ENCODE data around the gene XPA. TPM values are rescaled to one million over a fixed set of nuclear protein-coding genes. Genes with fewer than 3 reads are reported as not detected.
"Not testable (repeated sequence)": the region's sequence is repeated elsewhere in the genome, so short reads cannot be mapped to it uniquely, and the experiment has no call there.

The XPA gene
- 10 to 100 TPM; 11.2 to 12.5 TPM for total RNA-seq

GRCh38 chr9:97696803-97697601, at the start of gene XPA:
Gene XPA, minus strand, starts transcription at chr9:97697340. Its CDS starts 48 bp downstream, at chr9:97697292.
- DNase-seq (ENCODE audit: low spot score) (peak; percentile 99), ATAC-seq (peak; percentile 97 to 98)
- peaks cover 4% of the 10 kb centered on the region for H3K36me3 Mint-ChIP-seq
- H3K27me3 Mint-ChIP-seq, result peaks cover 11 to 14% of the 10 kb centered on the region in 2 donors
- H3K4me1 Mint-ChIP-seq (ENCODE audit: low read depth in 2 of 2), result peaks cover 46 to 47% of the 10 kb centered on the region in 2 donors
- no peaks in the 10 kb centered on the region for H3K9me3 Mint-ChIP-seq
- H3K4me3 Mint-ChIP-seq, result peak within 1 kb of the TSS; percentile 90
- peak within 1 kb of the TSS; percentile 89 to 96 for H3K27ac Mint-ChIP-seq

- Mint-ChIP-seq H3K27me3 (peaks cover 52 to 57% of the 10 kb centered on the region in 2 donors), H3K4me3 (no peak overlapping the region), H3K4me1 (ENCODE audit: low read depth in 2 of 2) (peaks cover 0 to 8% of the 10 kb centered on the region in 2 donors), H3K27ac (no peak overlapping the region), H3K9me3 (no peaks in the 10 kb centered on the region), H3K36me3 (peaks cover 6% of the 10 kb centered on the region)
- DNase-seq (ENCODE audit: low spot score) (no peak), ATAC-seq (no peak)
Observed at GRCh38 chr9:97744710-97745708, 47.9 kb upstream of the XPA start.

DNA sequence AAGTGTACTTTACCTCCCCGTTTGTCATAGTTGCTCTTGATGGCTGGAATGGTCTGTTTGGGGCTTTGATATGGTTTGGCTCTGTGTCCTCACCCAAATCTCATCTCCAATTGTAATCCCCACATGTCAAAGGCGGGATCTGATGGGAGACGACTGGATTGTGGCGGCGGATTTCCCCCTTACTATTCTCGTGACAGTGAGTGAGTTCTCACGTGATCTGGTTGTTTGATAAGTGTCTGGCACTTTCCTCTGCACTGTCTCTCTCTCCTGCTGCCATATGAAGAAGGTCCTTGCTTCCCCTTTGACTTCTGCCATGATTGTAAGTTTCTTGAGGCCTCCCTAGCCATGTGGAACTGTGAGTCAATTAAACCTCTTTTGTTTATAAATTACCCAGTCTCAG, 46.9 kb upstream of the XPA start:
- not testable (repeated sequence) for H3K9me3 Mint-ChIP-seq; ATAC-seq; H3K4me3 Mint-ChIP-seq; H3K27ac Mint-ChIP-seq; H3K4me1 Mint-ChIP-seq (ENCODE audit: low read depth in 2 of 2); DNase-seq (ENCODE audit: low spot score); H3K36me3 Mint-ChIP-seq
- H3K27me3 Mint-ChIP-seq, result peaks cover 59 to 67% of the 10 kb centered on the region in 2 donors

- peaks cover 6% of the 10 kb centered on the region for H3K36me3 Mint-ChIP-seq
- H3K4me3 Mint-ChIP-seq, result no peak overlapping the region
- no peak for ATAC-seq
- peaks cover 61 to 66% of the 10 kb centered on the region in 2 donors for H3K27me3 Mint-ChIP-seq
- H3K27ac Mint-ChIP-seq, result no peak overlapping the region
- peaks cover 0 to 8% of the 10 kb centered on the region in 2 donors for H3K4me1 Mint-ChIP-seq (ENCODE audit: low read depth in 2 of 2)
- H3K9me3 Mint-ChIP-seq, result no peaks in the 10 kb centered on the region
- DNase-seq (ENCODE audit: low spot score), result no peak
Observed at GRCh38 chr9:97742545-97742944, 45.4 kb upstream of the XPA start.

DNA sequence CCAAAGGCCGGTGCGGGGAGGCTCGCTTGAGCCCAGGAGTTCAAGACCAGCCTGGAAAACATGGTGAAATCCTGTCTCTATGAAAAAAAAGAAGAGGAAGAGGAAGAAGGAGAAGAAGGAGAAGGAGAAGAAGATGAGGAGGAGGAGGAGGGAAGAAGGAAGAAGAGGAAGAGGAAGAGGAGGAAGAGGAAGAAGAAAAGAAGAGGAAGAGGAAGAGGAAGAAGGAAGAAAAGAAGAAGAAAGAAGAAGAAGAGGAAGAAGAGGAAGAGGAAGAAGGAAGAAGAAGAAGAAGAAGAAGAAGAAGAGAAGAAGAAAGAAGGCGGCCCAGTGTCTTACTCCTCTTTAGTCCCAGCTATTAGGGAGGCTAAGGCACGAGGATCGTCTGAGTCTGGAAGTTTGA, 44.8 kb upstream of the XPA start:
- H3K4me3 Mint-ChIP-seq, result no peak overlapping the region
- no peaks in the 10 kb centered on the region for H3K9me3 Mint-ChIP-seq
- peaks cover 6% of the 10 kb centered on the region for H3K36me3 Mint-ChIP-seq
- H3K27me3 Mint-ChIP-seq, result peaks cover 61 to 62% of the 10 kb centered on the region in 2 donors
- H3K27ac Mint-ChIP-seq, result no peak overlapping the region
- DNase-seq (ENCODE audit: low spot score) (no peak), ATAC-seq (no peak)
- H3K4me1 Mint-ChIP-seq (ENCODE audit: low read depth in 2 of 2), result peaks cover 0 to 8% of the 10 kb centered on the region in 2 donors

- ATAC-seq (peak; percentile 35 to 63), DNase-seq (ENCODE audit: low spot score) (no peak)
- Mint-ChIP-seq H3K27me3 (peaks cover 56 to 58% of the 10 kb centered on the region in 2 donors), H3K4me3 (no peak overlapping the region), H3K36me3 (peaks cover 6% of the 10 kb centered on the region), H3K4me1 (ENCODE audit: low read depth in 2 of 2) (peaks cover 0 to 8% of the 10 kb centered on the region in 2 donors), H3K9me3 (no peaks in the 10 kb centered on the region), H3K27ac (no peak overlapping the region)
Observed at GRCh38 chr9:97740848-97741821, 44.0 kb upstream of the XPA start.

- DNase-seq (ENCODE audit: low spot score) (no peak), ATAC-seq (no peak)
- peaks cover 6% of the 10 kb centered on the region for H3K36me3 Mint-ChIP-seq
- H3K9me3 Mint-ChIP-seq, result no peaks in the 10 kb centered on the region
- H3K27ac Mint-ChIP-seq, result no peak overlapping the region
- peaks cover 0 to 8% of the 10 kb centered on the region in 2 donors for H3K4me1 Mint-ChIP-seq (ENCODE audit: low read depth in 2 of 2)
- peaks cover 34 to 38% of the 10 kb centered on the region in 2 donors for H3K27me3 Mint-ChIP-seq
- no peak overlapping the region for H3K4me3 Mint-ChIP-seq
Observed at GRCh38 chr9:97737429-97737828, 40.3 kb upstream of the XPA start.

DNA sequence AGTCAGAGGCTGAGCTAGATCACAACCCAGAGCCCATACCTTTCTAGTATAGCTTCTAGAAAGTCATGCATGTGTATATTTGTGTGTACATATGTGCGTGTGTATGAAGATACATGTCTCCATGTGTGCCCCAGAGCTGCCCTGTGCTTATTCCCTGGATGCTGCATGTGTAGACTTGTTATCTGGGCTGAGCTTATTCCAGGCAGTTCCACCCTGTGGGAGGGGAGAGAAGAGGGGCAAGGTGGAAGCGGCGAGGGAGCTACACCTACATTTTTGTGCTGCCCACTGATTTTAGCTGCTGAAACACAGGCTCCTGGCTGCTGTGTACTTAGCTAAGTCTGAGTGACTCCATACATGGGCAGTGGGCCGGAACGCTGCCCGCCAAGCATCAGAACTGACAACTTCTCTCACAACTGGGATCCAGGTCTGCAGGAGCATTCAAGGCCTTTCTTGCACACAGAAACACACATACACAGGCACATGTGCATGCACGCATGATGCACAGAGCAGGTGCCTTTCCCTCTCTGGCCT, 38.0 kb upstream of the XPA start:
- Mint-ChIP-seq H3K27me3 (peaks cover 23 to 28% of the 10 kb centered on the region in 2 donors), H3K4me3 (no peak overlapping the region), H3K4me1 (ENCODE audit: low read depth in 2 of 2) (no peaks in the 10 kb centered on the region), H3K36me3 (no peaks in the 10 kb centered on the region), H3K27ac (no peak overlapping the region), H3K9me3 (no peaks in the 10 kb centered on the region)
- ATAC-seq, result no peak
- no peak for DNase-seq (ENCODE audit: low spot score)

DNA sequence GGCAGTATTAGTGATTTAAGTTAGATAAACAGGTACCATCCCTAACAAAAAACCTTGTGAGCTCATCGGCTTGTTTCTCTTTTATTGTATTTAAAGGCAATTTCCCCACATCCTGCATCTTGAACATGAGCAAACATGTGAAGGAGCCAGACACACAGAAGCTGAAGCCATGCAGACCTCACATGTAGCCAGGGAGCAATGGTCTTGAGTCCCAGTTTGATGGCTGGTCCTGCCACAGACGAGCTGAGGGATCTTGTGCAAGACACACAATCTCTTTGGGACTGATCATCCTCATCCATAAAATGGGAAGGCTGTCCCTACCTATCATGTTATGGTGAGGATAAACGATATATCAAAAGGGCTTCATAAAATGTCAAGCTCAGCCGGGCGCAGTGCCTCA, 29.6 kb upstream of the XPA start:
- DNase-seq (ENCODE audit: low spot score) (no peak), ATAC-seq (no peak)
- peaks cover 0 to 16% of the 10 kb centered on the region in 2 donors for H3K27me3 Mint-ChIP-seq
- H3K36me3 Mint-ChIP-seq, result no peaks in the 10 kb centered on the region
- no peaks in the 10 kb centered on the region for H3K4me1 Mint-ChIP-seq (ENCODE audit: low read depth in 2 of 2)
- H3K27ac Mint-ChIP-seq, result no peak overlapping the region
- H3K9me3 Mint-ChIP-seq, result no peaks in the 10 kb centered on the region
- H3K4me3 Mint-ChIP-seq, result no peak overlapping the region

DNA sequence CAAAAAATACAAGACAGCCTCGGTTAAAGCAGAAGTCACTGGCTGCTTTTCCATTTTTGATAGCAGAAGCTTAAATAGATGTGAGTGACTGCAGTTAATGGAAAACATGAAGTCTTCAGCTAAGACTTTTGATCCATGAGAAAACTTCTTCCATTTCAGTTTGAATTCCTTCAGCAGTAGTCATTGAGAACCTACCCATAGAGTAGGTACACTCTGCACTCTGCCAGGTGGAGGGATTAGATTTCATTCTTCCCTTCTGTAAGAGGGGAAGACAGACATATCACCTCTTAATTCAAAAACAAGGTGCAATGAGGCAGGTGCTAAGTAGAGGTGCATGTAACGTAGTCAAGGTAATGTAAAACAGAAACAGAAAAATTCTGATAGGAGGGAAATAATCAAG, 26.7 kb upstream of the XPA start:
- DNase-seq (ENCODE audit: low spot score) (no peak), ATAC-seq (no peak)
- peaks cover 5% of the 10 kb centered on the region for H3K36me3 Mint-ChIP-seq
- no peaks in the 10 kb centered on the region for H3K4me1 Mint-ChIP-seq (ENCODE audit: low read depth in 2 of 2)
- H3K27me3 Mint-ChIP-seq, result peaks cover 9 to 18% of the 10 kb centered on the region in 2 donors
- H3K9me3 Mint-ChIP-seq, result peaks cover 3% of the 10 kb centered on the region
- no peak overlapping the region for H3K27ac Mint-ChIP-seq
- H3K4me3 Mint-ChIP-seq, result no peak overlapping the region

DNA sequence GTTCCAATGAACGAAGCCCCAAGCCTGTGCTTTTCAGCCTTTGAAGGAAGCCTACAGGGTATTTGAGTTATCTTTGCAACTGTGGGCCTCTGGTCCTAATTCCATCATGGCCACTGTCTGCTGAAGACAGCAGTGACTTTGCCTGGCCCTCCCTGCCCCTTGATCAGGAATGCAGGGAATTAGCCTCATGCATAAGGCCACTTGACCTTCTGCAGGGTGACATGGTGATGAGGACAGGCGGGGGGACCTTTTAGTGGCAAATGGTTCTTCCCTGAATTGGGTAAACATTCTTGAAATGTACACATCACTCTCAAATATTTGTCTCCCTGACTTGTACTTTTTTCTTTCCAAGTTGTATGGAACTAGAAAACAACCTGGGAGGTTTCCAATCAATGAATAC, 25.2 kb upstream of the XPA start:
- DNase-seq (ENCODE audit: low spot score), result no peak
- H3K4me1 Mint-ChIP-seq (ENCODE audit: low read depth in 2 of 2), result no peaks in the 10 kb centered on the region
- no peak for ATAC-seq
- peaks cover 3% of the 10 kb centered on the region for H3K9me3 Mint-ChIP-seq
- H3K36me3 Mint-ChIP-seq, result peaks cover 5% of the 10 kb centered on the region
- H3K27ac Mint-ChIP-seq, result no peak overlapping the region
- H3K27me3 Mint-ChIP-seq, result peaks cover 9 to 20% of the 10 kb centered on the region in 2 donors
- no peak overlapping the region for H3K4me3 Mint-ChIP-seq

GRCh38 chr9:97721396-97721795, 24.3 kb upstream of the XPA start:
- peaks cover 9 to 18% of the 10 kb centered on the region in 2 donors for H3K27me3 Mint-ChIP-seq
- H3K9me3 Mint-ChIP-seq, result peaks cover 3% of the 10 kb centered on the region
- H3K4me3 Mint-ChIP-seq, result no peak overlapping the region
- no peak for DNase-seq (ENCODE audit: low spot score)
- H3K27ac Mint-ChIP-seq, result no peak overlapping the region
- H3K36me3 Mint-ChIP-seq, result peaks cover 5% of the 10 kb centered on the region
- no peaks in the 10 kb centered on the region for H3K4me1 Mint-ChIP-seq (ENCODE audit: low read depth in 2 of 2)
- no peak for ATAC-seq

DNA sequence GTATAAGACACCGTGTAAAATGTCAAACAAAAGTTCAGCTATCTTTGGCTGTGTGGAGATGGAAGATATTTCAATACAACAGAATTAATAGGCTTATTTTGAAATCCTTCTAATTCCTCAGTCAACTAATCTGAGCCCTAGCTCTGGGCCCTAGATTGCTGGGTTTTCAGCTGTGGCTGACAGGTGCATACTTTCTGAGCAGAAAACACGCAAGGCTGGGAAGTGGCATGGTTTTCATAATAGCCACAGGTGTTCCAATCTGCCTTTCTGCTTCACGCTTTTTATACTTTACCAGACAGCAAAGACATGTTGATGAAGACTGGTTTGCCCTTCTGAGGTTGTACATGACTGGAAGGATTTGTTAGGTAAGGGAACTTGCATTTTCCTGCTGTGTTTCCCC, 20.7 kb upstream of the XPA start:
- peaks cover 9% of the 10 kb centered on the region in 2 donors for H3K27me3 Mint-ChIP-seq
- H3K9me3 Mint-ChIP-seq, result peaks cover 3% of the 10 kb centered on the region
- no peak overlapping the region for H3K4me3 Mint-ChIP-seq
- peaks cover 5% of the 10 kb centered on the region for H3K36me3 Mint-ChIP-seq
- H3K27ac Mint-ChIP-seq, result no peak overlapping the region
- ATAC-seq, result no peak
- no peak for DNase-seq (ENCODE audit: low spot score)
- peaks cover 0 to 5% of the 10 kb centered on the region in 2 donors for H3K4me1 Mint-ChIP-seq (ENCODE audit: low read depth in 2 of 2)
